ENCODE measurements around the gene PRIMA1.

DNA sequence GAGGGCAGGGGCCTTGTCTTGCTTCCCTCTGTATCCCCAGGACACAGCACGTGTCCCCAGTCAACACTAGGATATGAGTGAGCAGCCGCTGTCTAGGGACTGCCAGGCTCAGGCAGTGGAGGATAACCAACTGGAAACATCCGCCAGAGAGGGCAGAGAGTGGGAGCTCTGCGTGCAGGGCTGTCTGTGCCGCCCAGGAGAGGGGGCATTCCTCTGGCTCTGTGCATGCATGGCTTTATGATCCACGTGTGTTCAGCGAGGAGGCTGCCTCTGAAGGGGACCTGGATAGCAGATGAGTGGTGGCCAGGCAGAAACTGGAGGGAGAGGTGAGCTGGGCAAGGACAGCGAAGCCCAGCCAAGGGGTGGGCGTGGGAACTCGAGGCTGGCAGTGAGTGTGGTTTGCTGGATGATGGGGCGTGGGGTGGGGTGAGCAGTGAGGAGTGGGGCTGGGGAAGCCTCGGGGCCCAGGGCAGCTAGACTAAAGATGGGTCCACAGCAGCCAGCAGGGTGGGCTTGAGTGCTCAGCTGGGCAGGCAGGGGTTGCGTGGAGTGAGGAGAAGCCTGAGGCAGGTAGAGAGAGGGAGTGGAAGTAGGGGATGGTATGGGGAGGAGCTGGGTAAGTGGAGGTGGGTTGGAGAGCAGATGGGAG is 72.9 kb downstream of the PRIMA1 start:
- TF ChIP-seq POLR2AphosphoS5 (IDR thresholded peaks at IDR 0.05; ENCODE audit: low read depth, low read length) (no peak), FOXJ3 (CRISPR knock-in tag; IDR thresholded peaks at IDR 0.05) (no peak), RFX5 (IDR thresholded peaks at IDR 0.05; ENCODE audit: low read length) (no peak), GABPA (IDR thresholded peaks at IDR 0.05; ENCODE audit: low read depth) (no peak)
- TF ChIP-seq, protein P1, sequence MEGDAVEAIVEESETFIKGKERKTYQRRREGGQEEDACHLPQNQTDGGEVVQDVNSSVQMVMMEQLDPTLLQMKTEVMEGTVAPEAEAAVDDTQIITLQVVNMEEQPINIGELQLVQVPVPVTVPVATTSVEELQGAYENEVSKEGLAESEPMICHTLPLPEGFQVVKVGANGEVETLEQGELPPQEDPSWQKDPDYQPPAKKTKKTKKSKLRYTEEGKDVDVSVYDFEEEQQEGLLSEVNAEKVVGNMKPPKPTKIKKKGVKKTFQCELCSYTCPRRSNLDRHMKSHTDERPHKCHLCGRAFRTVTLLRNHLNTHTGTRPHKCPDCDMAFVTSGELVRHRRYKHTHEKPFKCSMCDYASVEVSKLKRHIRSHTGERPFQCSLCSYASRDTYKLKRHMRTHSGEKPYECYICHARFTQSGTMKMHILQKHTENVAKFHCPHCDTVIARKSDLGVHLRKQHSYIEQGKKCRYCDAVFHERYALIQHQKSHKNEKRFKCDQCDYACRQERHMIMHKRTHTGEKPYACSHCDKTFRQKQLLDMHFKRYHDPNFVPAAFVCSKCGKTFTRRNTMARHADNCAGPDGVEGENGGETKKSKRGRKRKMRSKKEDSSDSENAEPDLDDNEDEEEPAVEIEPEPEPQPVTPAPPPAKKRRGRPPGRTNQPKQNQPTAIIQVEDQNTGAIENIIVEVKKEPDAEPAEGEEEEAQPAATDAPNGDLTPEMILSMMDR (IDR thresholded peaks at IDR 0.05): no peak

Measured in SK-N-SH (cell line).